ENCODE data around the gene BEND2. TPM values are rescaled to one million over a fixed set of nuclear protein-coding genes. Genes with fewer than 3 reads are reported as not detected.

Gene BEND2
- total and polyA plus RNA-seq, 2 of the 8 experiments (the other 6 are each of a cell fraction or from before 2014, with no cell fraction given), result not detected

GRCh38 chrX:18179446-18179845 lies 41.2 kb downstream of the BEND2 start:
- no peak overlapping the region for H4K8ac ChIP-seq (ENCODE audit: extremely low read depth, insufficient read depth, low read length)
- H3K36me3 ChIP-seq (ENCODE audit: control insufficient read depth in 2 of 4, insufficient read depth in 4 of 4, low read length in 3 of 4), result no peaks in the 10 kb centered on the region
- H3K4me2 ChIP-seq (ENCODE audit: insufficient read depth in 1 of 2, low read depth in 2 of 2, low read length in 2 of 2), result no peak overlapping the region
- no peaks in the 10 kb centered on the region for H3K4me1 ChIP-seq (replicated peaks in 1 of 4; ENCODE audit: control insufficient read depth in 3 of 4, insufficient read depth in 4 of 4, low read length in 3 of 4)
- H3K27ac ChIP-seq (ENCODE audit: low read depth, low read length), result no peak overlapping the region
- no peak overlapping the region for H3K18ac ChIP-seq (ENCODE audit: extremely low read depth, low read length)
- H3K4me3 ChIP-seq (ENCODE audit: extremely low read depth in 1 of 4, insufficient read depth in 2 of 4, low read depth in 3 of 4, low read length in 4 of 4), result no peak overlapping the region
- H3K56ac ChIP-seq (replicated peaks; ENCODE audit: insufficient read length, low read depth, low read length), result no peak overlapping the region
- H3K14ac ChIP-seq (ENCODE audit: insufficient read length), result no peak overlapping the region
- H2BK12ac ChIP-seq (ENCODE audit: low read depth, low read length), result no peak overlapping the region
- H2BK20ac ChIP-seq (ENCODE audit: low read length), result no peak overlapping the region
- no peaks in the 10 kb centered on the region for H4K20me1 ChIP-seq (replicated peaks in 1 of 2; ENCODE audit: control insufficient read depth in 1 of 2, insufficient read depth in 2 of 2, low read length in 2 of 2)
- FAIRE-seq (no peak), DNase-seq (ENCODE audit: low read depth in 1 of 2, low spot score in 2 of 2) (no peak)
- no peak overlapping the region for H3K23ac ChIP-seq (ENCODE audit: insufficient read length)
- no peak overlapping the region for H2AK5ac ChIP-seq (ENCODE audit: low read depth, low read length)
- H4K5ac ChIP-seq (ENCODE audit: insufficient read length, low read depth, low read length), result no peak overlapping the region
- ChIA-PET POLR2A (ENCODE audit: partially characterized antibody) (no interaction called here), CTCF (ENCODE audit: partially characterized antibody) (no interaction called here)
- H2BK5ac ChIP-seq (ENCODE audit: low read depth, low read length), result no peak overlapping the region
- H2BK15ac ChIP-seq (ENCODE audit: low read length), result no peak overlapping the region
- H3K9ac ChIP-seq (replicated peaks in 1 of 4; ENCODE audit: extremely low read depth in 1 of 4, low read depth in 3 of 4, low read length in 3 of 4), result no peak overlapping the region
- no peak overlapping the region for H4K91ac ChIP-seq (replicated peaks; ENCODE audit: insufficient read length, low read length)
- H3K79me1 ChIP-seq (ENCODE audit: low read depth, low read length), result no peaks in the 10 kb centered on the region
- H3K9me3 ChIP-seq (ENCODE audit: insufficient read depth in 2 of 2, low read depth in 1 of 2, low read length in 1 of 2), result no peaks in the 10 kb centered on the region
- 90% methylated on average over 3 of the region's 4 CpGs; no CpG with 5 or more reads in 1 of the 2 experiments for WGBS, 2 experiments (ENCODE audit: extremely low coverage in 1 of 2, insufficient coverage in 1 of 2, insufficient read length in 1 of 2, insufficient replicate concordance in 2 of 2, low coverage in 1 of 2, low lambda C conversion rate in 2 of 2, missing lambda C conversion rate in 1 of 2)
- H2BK120ac ChIP-seq (replicated peaks; ENCODE audit: low read depth, low read length), result no peak overlapping the region
- no peak overlapping the region for H3K4ac ChIP-seq (replicated peaks; ENCODE audit: insufficient read length, low read depth, low read length)
- no peaks in the 10 kb centered on the region for H3K23me2 ChIP-seq (ENCODE audit: low read depth, low read length)
- no peaks in the 10 kb centered on the region for H3K79me2 ChIP-seq (ENCODE audit: control insufficient read depth in 1 of 2, insufficient read depth in 2 of 2, low read length in 2 of 2)
- H3K27me3 ChIP-seq (replicated peaks in 1 of 4; ENCODE audit: control insufficient read depth in 3 of 4, extremely low read depth in 1 of 4, insufficient read depth in 3 of 4, low read length in 3 of 4), result no peaks in the 10 kb centered on the region
- H2AFZ ChIP-seq (ENCODE audit: low read length), result no peak overlapping the region
- no peak for TF ChIP-seq SP2 (IDR thresholded peaks at IDR 0.05; ENCODE audit: low read length)
- TF ChIP-seq NANOG (IDR thresholded peaks at IDR 0.05; ENCODE audit: insufficient read depth, low read depth, low read length, poor library complexity, severe bottlenecking), result no peak
- TF ChIP-seq GTF2F1 (IDR thresholded peaks at IDR 0.05; ENCODE audit: borderline replicate concordance, low read depth, low read length), result no peak
- TF ChIP-seq SRF (IDR thresholded peaks at IDR 0.05; ENCODE audit: low read depth, low read length), result no peak
- TF ChIP-seq BACH1 (IDR thresholded peaks at IDR 0.05; ENCODE audit: low read length), result no peak
- TF ChIP-seq BCL11A (IDR thresholded peaks at IDR 0.05; ENCODE audit: low read depth in 2 of 2, low read length in 2 of 2), result no peak
- TF ChIP-seq RAD21 (IDR thresholded peaks at IDR 0.05 in 1 of 2, conservative IDR thresholded peaks at IDR 0.05 in 1 of 2; ENCODE audit: low read depth in 2 of 2, low read length in 2 of 2), result no peak
- no peak for TF ChIP-seq KDM5A (IDR thresholded peaks at IDR 0.05; ENCODE audit: low read length)
- no peak for TF ChIP-seq EZH2 (IDR thresholded peaks at IDR 0.05; ENCODE audit: low read depth, low read length, severe bottlenecking)
- no peak for TF ChIP-seq CTBP2 (IDR thresholded peaks at IDR 0.05; ENCODE audit: borderline replicate concordance, insufficient read depth, insufficient read length, low read length)
- TF ChIP-seq CEBPB (IDR thresholded peaks at IDR 0.05; ENCODE audit: low read depth, low read length), result no peak
- TF ChIP-seq POLR2AphosphoS5 (IDR thresholded peaks at IDR 0.05; ENCODE audit: low read depth, low read length), result no peak
- TF ChIP-seq FOSL1 (IDR thresholded peaks at IDR 0.05; ENCODE audit: insufficient read depth, low read depth, low read length), result no peak
- TF ChIP-seq HDAC2 (IDR thresholded peaks at IDR 0.05; ENCODE audit: borderline replicate concordance in 1 of 2, low read depth in 2 of 2, low read length in 2 of 2), result no peak

Data from H1 (cell line).